DMS53 treated with DMSO at 0.1 percent for 48 hours (cell line): ENCODE measurements around the gene CAB39.
"Not testable (repeated sequence)": the region's sequence is repeated elsewhere in the genome, so short reads cannot be mapped to it uniquely, and the experiment has no call there.

Experiments
- DNase-seq: peaks from one replicate; lab custom pipeline; 2025; ENCODE audit not compliant: unreplicated experiment; lab: John Stamatoyannopoulos, UW

The CAB39 gene

GRCh38 chr2:230682546-230682945, 30.1 kb upstream of the CAB39 start:
- no peak for DNase-seq

GRCh38 chr2:230684270-230685168, 28.1 kb upstream of the CAB39 start:
- peak; percentile 74 for DNase-seq

DNA sequence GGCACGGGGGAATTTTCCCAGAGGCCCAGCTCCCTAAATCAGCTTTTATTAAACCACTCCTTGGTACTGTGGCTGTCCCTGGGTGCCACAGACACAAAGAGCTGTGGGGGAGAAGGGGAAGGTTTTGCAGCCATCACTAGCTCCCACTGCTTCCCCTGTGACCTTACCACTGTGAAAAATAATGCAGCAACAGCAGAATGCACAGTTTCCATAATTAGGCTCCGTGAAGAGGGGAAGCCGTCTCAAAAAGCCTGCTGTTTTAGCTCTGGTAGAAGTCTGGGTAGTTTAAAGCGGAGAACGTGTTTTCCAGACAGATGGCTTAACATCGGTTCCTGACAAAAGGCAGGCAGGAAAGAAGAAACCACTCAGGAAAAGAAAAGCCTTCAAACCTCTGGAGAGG, 27.5 kb upstream of the CAB39 start:
- DNase-seq: no peak

- no peak for DNase-seq
Measured at GRCh38 chr2:230687498-230687897, 25.1 kb upstream of the CAB39 start.

DNA sequence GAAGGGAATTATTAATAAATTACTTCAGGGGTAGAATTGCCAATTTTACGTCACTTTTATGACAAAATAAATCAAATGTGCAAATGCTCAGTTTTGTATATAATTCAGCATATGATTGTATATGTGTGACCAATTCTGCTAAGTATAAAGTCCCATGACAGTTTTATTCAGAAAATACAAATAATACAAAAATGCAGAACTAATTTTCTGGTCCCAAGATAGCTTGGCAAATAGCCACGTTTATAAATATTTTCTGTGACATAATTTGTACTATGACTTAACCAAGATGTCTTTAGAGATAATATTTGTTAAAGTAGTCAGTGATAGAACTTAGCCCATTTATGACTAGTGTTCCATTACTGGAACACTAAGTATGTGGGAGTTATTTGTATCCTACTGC, 24.2 kb upstream of the CAB39 start:
- DNase-seq: no peak

- no peak for DNase-seq
Measured at GRCh38 chr2:230690439-230690838, 22.2 kb upstream of the CAB39 start.

GRCh38 chr2:230691005-230691647, 21.5 kb upstream of the CAB39 start:
- no peak for DNase-seq

DNA sequence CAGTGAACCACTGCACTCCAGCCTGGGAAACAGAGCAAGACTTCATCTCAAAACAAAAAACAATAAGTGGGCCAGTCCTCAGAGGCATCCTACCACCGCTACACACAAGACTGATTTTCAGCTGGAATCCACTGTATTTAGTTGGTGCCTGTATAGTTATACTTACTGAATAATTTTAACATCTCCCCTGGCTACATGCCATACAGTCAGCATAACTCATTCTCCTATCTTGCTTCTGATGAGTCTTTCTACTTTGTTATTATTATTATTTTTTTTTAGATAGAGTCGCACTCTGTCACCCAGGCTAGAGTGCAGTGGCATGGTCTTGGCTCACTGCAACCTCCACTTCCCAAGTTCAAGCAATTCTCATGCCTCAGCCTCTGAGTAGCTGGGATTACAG, 19.9 kb upstream of the CAB39 start:
- DNase-seq: no peak

- no peak for DNase-seq
Measured at GRCh38 chr2:230693411-230693810, 19.2 kb upstream of the CAB39 start.

DNA sequence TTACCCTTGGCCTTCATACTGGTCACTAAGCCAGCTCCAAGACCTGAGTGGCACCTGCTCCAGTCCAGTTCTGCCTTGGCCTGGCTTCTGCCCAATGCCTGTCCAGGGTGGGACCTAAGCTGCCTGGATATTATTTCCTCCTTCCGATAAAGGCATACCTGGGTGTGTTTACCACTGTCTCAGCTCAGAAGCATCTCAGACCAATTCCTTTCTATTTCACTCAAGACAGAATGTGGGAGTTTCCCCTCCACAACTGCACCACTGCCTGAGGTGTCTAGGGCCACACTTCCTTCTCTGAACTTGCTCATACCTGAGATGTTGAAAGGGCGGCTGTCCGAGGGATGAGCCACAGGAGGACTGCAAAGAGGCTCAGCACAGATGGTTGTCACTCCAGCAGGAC, 18.4 kb upstream of the CAB39 start:
- DNase-seq: no peak

- DNase-seq: no peak
Measured at GRCh38 chr2:230695551-230695950, 17.1 kb upstream of the CAB39 start.

DNA sequence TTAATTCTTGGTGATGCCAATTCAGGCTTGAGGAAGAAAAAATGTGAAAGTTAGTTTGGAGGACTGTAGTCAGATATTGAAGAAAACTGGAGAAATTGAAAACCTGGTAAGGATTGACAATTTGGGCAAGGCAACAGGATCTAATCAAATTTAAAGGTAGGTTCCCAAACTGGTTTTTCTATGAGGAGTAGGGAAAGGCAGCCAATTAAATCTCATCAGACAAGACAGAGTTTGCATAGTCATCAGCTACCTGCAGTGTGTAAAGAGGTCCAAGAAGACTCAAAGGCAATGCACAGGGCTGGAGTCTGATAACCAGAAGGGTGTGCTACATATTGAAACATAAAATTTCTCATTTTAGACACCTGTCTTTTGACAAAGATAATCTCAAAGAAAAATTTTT, 16.0 kb upstream of the CAB39 start:
- no peak for DNase-seq

DNA sequence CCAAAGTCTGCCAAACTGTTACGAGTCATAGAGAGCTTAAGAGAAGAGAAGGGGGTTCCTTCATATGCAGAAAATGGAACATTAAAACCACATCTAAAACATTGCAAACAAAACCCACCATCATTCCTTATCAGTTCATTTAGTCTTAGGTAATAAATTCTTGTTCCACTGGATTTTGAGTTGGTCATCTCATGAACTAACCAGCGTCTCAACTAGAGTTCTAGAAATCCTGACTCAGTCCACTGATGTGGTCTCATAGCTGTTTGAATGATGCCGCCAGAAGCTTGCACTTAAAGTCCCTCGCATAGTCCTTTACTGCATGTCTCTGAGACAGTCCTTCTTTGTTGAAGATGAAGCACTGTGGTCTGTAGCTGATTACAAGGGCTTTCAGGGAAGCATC, 15.0 kb upstream of the CAB39 start:
- no peak for DNase-seq

DNA sequence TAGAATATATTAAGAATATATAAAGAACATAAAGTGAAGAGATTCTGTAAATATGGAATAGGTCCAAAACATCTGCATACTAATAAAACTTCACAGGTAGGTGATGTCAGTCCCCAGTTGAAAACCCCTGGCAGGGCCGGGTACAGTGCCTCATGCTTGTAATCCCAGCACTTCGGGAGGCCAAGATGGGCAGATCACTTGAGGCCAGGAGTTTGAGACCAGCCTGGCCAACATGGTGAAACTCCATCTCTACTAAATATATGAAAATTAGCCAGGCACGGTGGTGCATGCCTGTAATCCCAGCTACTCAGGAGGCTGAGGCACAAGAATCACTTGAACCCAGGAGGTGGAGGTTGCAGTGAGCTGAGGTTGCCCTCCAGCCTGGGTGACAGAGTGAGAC, 13.9 kb upstream of the CAB39 start:
- DNase-seq: not testable (repeated sequence)

- no peak for DNase-seq
Measured at GRCh38 chr2:230700447-230700846, 12.2 kb upstream of the CAB39 start.

DNA sequence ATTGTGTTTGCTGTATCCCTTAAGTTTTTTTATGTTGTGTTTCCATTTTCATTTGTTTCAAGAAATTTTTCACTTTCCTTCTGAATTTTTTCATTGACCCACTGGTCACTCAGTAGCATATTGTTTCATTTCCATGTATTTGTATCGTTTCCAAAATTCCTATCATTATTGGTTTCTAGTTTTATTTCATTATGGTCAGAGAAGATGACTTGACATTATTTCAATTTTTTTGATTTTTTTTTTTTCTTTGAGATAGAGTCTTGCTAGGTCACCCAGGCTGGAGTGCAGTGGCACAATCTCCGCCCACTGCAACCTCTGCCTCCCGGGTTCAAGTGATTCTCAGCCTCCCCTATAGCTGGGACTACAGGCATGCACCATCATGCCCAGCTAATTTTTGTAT, 11.3 kb upstream of the CAB39 start:
- DNase-seq: no peak

GRCh38 chr2:230702457-230702856, 10.2 kb upstream of the CAB39 start:
- not testable (repeated sequence) for DNase-seq

DNA sequence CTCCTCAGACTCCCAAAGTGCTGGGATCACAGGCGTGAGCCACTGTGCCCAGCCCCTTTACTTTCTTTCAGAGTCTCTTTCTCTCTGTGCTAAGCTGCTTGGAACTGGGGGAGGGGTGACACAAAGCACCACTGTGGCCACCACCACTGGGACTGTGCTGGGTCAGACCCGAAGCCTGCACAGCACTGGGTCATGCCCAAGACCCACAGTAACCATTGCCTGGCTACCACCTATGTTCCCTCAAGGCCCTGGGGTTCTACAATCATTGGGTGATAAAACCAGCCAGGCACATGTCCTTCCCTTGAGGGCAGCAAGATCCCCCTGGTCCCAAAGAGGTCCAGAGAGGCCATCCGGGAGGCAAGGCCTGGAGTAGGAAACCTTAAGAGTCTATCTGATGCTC, 9.1 kb upstream of the CAB39 start:
- DNase-seq: no peak

- peak; percentile 83 for DNase-seq
Measured at GRCh38 chr2:230706053-230706521, 6.6 kb upstream of the CAB39 start.

- DNase-seq: no peak
Measured at GRCh38 chr2:230706966-230707365, 5.7 kb upstream of the CAB39 start.

- no peak for DNase-seq
Measured at GRCh38 chr2:230708204-230708603, 4.4 kb upstream of the CAB39 start.

GRCh38 chr2:230711224-230711623, 1.4 kb upstream of the CAB39 start:
- DNase-seq: no peak
